HG02981 (cell line): Measurements from ENCODE around the gene PLP2.

Experiments
- ATAC-seq: cut with Tn5 transposase; IDR thresholded peaks from one replicate; pipeline ENCODE4 v1.9.1; 2021; ENCODE audit warnings: mild to moderate bottlenecking, moderate library complexity; ENCODE audit not compliant: unreplicated experiment

Gene PLP2

DNA sequence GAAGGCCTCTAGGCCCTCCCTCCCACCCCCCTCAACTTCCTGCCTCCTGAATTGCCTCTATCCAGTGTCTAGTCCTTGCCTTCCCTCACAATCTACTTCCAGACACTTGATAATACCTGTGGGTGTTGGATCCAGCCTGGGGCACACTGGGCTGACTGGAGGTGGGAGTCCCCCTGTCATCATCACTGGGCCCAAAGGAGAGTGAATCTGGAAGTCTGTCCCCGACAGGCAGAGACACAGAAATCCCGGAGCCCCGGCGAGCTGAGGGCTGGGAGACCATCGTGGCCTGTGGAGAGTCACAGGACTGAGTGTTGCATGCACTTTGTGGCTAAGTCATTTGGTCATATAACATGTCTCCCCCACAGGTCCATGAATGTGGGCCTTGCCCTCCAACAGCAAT, 36.7 kb downstream of the PLP2 start:
- ATAC-seq = no peak

DNA sequence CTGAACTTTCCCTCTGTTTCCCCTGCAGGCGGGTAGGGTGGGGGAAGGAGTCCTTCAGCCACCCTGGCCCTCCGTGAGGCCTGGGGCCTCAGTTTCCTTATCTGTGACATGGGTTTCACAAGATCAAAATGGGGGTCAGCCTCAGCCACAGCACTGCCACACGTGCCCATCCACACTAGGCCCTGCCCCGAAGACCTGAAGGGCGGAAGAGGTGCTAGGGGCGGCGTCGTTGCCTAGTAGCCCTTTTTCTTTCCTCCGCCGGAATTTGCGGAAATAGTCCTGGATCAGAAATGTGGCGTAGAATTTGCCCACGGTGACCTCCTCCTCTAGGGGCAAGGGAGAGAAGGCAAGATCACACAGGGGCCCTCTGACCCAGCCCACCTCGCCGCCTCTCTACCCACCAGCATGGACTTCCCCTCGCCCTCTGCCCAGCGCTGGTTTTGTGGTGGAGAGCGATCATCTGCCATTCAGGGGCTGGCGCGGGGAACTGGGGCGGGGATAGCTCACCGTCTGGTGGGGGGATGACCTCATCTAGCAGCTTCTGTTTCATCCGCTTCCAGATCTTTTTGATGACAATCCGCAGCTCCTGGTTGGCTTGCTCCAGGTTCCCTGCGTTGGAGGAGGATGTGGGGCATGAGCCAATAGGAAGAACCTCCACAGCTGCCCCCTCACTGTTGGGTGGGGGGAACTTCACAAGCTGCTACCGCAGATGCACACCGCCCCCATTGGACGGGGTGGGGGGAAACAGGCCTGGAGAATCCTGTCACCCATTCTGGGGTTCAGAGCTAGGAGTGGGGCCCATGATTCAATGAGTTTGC, 37.9 kb downstream of the PLP2 start:
- no peak for ATAC-seq

DNA sequence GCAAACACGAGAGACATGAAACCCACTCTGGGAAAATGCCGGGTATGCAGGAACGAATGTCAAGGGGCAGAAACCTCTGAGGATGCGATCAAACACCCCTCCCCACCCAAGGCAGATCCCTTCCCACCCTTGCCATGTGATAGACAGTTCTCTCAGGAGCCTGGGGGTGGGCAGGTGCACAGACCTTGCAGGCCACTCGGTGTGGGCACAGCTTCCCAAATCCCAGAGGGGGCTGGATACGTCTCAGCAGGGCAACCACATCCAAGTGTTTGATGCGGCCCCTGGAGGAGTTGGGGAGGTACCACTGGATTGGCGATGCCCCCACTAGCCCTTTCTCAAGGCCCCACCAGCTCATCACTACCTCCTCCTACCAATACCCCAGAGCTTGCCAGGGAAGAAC, 38.7 kb downstream of the PLP2 start:
- no peak for ATAC-seq

DNA sequence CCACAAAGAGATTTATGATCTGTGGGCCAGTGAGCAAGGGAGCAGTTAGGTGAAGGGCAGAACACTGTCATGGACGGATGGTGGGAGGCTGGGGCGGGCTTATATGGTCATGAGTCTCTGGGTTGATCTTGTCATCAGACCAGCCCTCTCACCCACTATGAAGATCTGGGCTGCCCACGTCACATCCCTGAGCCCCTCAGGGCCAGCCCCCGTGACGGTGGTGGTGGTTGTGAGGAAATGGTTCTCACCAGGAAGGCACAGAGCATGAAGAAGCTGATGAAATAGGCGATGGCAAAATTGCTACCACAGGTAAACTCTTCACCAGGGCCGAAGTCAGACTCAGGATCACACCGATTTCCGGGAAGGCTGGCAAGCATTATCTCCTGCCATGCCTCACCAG, 39.4 kb downstream of the PLP2 start:
- ATAC-seq = no peak

DNA sequence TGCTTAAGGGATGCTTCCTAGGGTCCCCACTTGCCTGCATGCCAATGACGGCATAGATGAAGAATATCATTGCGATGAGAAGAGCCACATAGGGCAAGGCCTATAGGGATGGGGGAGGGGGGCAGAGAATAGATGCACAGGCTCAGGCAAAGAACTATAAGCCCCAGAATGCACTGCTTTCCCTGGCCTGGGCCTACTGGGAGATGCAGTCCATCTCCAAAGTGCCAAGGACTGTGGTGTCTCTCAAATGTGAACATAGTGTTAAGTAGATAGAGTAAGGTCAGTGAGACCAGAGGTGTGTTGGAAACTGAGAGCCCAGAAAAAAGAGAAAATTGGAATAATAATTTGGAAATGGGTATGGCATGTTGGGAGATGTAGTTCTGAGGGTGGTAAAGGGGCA, 40.5 kb downstream of the PLP2 start:
- no peak for ATAC-seq

DNA sequence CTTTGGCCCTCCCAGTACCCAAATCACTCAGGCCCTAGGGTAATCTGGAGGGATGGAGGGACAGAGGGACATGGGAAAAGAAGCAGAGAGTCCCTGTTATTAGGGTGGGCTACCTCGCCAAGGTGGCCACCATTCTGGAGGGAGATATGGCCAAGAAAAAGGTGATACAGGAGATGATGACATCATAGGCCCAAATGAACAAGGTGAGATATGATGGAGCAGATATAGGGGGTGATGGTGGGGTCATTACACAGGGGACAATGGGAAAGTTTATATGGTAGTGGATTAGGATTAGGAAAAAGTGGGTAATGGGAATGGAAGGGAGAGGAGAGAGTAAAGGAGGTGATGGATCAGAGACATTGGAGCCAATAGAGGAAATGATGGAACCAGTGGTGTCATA, 41.2 kb downstream of the PLP2 start:
- ATAC-seq = no peak

DNA sequence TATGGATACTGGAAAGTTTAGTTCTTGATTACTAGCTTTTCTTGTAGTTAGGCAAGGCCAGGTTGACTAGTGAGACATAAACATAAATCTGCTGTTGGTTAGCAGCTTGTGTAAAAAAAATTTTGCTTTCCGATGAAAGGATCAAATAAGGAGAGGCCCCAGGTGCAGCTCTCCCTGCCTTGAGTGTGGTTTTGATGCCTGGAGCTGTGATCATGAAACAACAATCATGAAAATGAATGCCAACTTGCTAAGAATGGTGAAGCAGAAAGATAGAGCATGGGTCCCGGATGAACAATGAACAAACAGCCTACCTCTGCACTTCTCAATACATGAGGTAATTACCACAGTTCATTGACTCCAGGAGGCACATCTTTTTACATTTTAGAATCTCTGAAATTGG, 42.7 kb downstream of the PLP2 start:
- ATAC-seq = no peak

DNA sequence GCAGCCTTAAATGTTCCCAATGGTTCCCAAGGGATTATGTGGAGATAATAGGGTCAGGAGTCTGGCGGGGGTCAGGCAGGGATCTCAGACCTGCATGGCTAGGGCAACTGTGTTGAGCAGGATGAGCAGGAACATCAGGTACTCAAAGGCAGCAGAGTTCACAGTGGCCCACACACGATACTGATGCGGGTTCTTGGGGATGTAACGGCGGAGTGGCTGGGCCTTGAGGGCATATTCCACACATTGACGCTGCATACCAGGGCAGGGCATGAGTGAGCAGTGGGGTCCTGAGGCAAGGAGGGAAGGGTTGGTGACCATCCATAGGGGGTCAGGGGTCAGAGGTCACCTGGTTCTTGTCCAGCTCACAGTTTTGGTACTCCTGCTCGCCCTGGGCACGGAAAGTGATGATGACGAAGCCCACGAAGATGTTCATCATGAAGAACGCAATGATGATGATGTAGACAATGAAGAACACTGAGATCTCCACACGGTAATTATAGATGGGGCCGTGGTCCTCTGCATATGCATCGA, 43.4 kb downstream of the PLP2 start:
- no peak for ATAC-seq

DNA sequence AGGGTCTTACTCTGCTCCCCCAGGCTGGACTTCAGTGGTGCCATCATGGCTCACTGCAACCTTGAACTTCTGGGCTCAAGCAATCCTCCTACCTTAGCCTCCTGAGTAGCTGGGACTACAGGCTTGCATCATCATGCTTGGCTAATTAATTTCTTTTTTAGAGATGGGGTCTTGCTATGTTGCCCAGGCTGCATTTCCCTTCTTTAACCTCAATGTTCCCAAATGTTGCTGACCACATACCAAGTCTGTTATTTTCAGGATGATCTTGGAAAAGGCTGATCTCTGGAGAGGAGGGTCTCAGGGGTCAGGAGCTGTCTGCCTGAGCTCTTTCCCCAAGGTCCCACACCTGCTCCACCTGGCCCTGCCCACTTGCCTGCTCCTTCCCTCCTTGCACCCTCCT, 48.4 kb downstream of the PLP2 start:
- no peak for ATAC-seq

DNA sequence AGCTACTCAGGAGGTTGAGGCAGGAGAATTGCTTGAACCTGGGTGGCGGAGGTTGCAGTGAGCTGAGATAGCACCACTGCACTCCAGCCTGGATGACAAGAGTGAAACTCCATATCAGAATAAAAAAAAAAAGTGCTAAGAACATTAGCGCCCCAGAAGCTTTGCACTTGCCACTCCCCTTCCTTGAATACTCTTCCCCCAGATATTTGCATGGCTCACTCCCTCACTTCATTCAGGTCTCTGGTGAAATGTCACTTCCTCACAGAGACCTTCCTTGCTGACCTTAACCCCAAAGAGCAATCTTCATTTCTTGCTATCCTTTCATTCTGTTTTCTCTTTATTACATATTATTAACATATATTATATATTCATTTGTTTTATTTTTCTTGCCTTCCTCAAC, 50.2 kb downstream of the PLP2 start:
- ATAC-seq = no peak
